Activated CD4-positive, alpha-beta T cell treated with anti-CD3 and anti-CD28 coated beads, Interleukin-2, Interleukin-4, amounts not matched to agents 100 ng/mL and 50 ng/mL, durations not matched to agents 16 hours and 8 hours (primary cell): ENCODE results near the gene BDKRB1.

Source experiments
- DNase-seq: peaks from one replicate; pipeline ENCODE4 v3.0.0-alpha.2; 2020; ENCODE audit warnings: low spot score

Gene BDKRB1

DNA sequence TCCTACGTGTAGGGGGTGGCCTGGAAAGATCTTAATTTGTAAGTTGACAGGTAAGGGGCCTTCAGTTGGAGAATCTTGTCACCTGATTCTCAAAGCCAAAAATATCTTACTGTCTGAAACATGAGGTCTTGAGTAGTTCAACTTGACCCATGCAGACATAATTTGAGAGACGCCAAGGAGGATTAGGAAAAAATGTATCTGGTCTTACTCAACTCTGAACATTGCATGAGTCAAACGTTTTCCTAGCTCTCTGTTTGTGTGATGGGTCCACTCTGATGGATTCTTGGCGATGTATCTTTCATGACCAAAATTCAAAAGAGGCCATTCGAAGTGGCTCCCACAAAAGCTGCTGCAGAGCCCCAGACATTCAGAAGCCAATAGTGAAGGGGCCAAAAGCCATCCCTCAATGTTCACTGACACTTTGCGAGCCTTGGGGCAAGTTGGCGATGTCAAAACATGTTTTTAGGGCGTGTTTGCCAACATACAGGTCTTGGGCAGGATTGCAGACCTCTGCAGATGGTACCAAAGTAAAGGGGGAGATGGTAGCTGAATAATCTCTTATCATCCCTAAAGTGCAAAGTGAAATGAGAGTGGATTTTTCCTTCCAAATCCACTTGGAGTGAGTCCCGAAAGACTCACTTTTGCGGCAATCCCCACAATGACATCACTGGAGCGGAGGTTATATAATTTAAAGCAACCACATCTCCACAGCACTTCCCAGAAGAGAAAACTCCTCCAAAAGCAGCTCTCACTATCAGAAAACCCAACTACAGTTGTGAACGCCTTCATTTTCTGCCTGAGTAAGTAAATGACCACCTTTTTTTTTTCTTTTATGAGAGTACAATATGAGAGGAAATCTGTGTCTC, at the start of gene BDKRB1:
TSS of gene BDKRB1 (plus strand) at position 710 of the 866 bp plus-strand sequence. CDS start 7,473 bp downstream, outside the sequence.
- no peak for DNase-seq

DNA sequence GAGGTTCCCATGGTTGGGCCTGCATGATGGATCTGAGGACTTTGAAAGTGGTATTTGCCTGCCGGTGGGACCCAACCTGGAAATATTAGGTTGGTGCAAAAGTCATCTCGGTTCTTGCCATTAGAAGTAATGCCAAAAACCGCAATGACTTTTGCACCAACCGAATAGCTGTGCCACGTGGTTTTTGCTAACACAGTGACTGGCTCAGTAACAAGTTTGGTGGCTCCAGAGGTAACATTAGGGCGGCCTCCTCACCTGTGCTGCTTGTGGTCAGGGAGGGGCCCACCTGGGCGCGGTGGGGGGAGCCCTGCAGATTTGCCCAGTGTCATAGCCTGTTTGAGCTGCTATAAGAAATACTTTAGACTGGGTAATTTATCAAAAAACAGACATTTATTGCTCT, 49.5 kb upstream of the BDKRB1 start:
- no peak for DNase-seq

DNA sequence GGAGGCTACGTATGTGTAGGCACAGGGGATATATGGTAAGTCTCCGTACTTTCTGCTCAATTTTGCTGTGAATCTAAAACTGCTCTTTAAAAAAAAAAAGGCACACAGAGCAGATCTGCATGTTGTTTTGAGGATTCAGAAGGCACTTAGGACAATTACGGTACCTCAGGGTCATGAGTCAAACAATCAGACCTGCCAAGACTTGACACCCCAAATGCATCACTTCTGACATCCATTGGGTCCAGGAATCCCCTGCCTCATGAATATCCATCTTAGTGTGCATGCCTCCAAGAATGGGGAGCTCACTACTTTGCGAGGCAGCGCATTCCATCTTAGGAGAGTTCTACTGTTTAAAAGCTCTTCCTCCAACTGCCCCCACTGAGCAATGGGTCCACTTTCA, 48.3 kb upstream of the BDKRB1 start:
- no peak for DNase-seq

DNA sequence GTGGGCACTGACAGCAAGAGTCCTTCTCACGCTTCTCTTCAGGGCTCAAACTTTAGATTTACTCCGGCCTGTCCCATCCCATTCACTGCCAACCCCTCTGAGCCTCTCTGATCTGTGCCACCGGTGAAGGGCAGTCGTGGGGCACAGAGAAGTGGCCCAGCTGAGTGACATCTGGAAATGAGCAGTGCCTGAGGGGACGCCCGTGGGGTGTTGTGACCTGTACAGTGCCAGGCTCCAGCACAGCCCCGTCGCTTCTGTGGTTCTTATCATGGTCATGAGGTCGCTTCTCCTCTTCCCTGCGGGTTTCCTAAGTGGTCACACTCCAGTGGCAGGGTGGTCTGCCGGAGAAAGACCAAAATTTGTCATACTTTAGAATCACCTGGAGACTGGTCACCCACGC, 47.3 kb upstream of the BDKRB1 start:
- no peak for DNase-seq

DNA sequence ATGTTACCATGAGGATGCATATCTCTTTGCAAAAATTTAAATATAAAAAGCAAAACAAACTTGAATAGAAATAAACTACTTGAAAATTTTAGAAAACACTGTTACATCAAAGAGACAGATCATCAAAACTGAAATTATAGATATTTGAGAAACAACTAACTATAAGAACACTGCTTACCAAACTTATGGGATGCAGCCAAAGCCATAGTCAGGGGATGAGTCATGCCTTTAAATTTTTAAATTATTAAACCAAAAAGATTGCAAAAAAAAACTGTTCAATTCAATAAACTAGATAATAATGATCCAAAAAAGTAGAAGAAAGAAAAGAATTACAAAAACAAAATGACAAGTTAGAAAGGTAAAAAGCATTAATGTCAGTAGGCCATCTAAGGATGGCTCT, 43.9 kb upstream of the BDKRB1 start:
- no peak for DNase-seq

DNA sequence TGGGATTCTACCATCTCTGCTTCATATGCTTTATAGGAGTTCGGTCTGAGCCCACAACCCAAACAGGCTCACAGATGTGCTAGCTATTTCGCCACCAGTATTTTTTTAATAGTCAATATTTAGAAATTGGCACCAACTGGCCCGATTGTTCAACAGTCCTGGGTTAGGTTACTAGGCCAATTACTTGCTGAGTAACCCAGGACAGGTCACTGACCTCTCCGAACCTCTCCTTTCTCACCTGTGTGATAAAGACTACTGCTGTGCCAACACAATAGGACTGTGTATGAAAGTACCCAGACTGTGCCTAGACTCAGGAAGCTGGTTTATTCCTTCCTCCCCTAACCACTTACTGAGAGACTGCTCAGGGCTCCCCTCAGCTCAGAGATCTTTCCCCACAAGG, 43.1 kb upstream of the BDKRB1 start:
- no peak for DNase-seq

DNA sequence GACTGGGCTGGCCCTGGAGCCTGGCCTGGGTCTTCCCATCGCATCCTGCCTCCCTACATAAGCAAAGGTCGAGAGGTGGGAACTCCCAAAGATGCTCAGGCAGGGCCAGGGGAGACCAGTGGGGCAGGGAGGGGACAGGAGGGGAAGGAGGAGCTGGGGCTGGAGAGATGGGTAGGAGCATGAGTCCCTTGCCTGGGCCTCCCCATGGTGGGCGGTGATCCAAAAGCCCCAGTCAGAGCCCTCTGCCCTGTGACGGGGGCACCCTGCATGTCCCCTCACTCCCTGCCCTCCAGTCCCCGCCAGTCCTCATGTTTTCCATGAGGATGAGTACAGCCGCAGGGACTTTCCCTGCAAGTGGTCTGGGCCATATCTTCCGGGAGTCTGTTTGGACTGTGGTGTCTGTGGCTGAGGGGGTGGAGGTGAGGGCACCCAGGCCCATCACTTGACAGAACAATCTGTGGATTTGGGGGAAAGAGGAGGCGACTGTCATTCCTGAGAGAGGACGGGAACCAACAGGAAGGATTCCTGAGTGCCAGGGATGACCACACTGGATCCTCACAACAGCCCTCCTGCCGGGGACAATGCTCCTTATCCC, 42.0 kb upstream of the BDKRB1 start:
- DNase-seq: no peak

DNA sequence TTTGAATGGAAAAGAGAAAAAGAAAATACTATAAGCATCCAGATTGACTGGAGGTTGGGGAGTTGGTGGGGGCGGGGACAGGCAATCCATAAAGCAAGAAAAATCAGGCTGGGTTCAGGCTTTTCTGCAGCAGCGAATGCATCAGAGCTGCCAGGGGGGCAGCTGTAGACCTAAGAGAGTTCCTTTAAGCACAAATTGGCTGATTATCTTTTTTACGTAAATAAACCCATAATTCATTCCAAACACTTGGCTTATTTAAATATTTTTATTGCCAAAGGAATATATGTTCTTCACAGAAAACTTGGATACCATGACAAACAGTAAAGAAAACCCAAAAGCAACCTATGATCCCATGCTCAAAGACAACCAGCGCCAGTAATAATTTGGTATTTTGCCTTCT, 41.2 kb upstream of the BDKRB1 start:
- no peak for DNase-seq

DNA sequence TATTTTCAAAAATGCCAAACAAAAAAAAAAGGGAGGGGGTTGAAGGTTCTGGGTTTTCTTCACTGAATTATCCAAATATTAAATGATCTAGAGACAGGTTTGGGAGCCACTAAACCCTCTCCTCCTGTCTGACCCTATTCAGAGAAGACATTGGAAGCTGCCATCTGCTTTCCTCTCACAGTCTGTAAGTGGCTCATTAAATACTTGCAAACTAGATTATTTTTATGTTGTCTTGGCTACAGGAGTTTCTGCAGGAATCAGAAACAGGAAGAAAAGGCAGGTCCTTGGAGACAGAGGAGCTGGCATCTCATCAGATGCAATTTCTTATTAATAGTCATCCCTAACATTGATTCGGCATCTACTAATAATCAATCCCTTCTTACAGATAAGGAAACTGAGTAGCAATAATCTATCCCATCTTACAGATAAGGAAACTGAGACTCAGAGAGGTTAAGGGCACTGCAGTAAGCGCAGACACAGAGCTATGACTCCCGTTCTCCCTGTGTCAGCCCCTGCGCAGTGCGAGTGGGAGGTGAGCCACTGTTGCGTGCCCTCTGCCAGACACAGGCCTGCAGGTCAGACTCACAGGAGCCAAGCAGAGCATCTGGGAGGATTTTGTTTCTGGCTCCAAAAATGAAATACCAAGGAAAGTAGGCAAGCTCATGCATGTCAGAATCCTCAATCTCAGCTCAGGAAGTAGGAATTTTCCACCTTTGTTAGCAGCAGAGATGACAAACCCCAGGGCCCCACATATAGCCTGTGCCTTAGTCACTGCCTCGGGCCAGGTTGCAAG, 40.4 kb upstream of the BDKRB1 start:
- DNase-seq: no peak

DNA sequence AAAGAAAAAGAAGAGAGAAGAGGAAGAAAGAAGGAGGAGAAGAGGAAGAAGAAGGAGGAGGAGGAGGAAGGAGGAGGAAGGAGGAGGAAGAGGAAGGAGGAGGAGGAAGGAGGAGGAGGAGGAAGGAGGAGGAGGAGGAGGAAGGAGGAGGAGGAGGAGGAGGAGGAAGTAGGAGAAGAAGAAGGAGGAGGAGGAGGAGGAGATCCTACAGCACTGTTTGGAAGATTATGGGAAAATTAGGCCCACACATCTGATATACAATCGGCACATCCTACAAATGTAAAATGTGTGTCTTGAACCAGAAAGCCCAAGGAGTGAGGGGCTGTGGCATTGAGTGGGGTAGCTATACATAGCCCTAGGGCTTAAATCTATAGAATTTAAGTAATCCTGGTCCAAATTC, 39.4 kb upstream of the BDKRB1 start:
- DNase-seq: no peak

DNA sequence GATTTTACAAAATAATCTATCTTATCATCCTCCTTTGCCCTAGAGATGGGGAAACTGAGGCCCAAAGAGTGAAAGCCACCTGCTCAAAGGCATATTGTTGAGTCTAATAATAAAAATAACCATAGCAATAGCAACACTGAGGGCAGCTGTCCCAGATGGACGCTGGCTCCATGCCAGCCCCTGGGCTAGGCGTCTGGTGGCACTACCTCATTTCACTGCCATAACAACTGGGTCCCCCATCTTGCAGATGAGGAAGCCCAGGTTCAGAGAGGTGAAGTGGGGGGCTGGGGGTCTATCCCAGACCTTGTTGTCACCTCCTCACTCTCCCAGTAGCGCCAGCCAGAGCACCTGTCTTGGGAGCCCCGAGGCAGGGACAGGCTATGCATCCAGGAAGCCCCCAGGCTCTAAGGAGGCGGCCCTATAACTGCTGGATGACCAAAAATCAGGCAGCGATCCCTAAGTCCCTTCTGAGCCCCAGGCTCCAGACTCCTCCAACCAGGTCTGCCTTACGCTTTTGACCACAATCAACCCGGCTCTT, 38.6 kb upstream of the BDKRB1 start:
- no peak for DNase-seq

DNA sequence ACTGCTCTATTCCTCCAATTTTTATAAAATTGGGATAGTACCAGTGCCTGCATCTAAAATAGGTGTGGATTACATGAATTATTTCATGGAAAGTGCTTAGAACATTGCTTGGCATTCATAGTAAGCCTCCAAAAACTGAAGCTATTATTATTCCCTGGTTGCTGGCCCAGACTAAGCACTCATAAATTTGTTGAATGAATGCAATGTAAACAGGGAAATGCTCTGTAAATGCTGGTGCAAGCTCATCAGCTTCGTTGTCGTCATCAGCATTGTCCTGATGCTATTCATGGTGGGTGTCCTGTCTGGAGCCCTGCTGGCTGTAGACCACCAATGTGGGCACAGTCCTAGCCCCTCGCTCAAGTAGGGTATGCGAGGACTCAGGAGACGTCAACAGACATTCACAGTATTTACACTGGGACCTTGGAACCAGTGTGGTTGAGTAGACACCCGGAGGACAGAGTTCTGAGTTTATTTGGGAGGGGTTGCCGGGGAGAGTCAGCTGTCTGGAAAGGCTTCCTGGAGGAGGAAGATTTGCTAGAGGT, 34.8 kb upstream of the BDKRB1 start:
- DNase-seq: no peak

DNA sequence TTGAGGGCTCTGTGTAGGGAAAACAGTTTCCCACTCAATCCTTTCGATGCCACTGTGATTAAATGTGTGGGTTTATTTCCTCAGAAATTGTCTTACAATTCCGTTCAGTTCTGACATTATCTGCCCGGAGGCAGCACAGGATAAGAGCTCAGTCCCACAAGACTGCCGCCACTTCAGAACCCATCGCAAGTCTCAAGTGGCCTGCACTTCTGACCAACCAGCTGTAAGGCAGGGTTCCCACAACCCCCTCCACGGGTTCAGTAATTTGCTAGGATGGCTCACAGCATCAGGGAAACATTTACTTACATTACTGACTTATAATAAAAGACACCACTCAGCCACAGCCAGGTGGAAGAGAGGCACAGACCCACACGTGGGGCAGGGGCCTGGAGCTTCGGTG, 34.2 kb upstream of the BDKRB1 start:
- no peak for DNase-seq

DNA sequence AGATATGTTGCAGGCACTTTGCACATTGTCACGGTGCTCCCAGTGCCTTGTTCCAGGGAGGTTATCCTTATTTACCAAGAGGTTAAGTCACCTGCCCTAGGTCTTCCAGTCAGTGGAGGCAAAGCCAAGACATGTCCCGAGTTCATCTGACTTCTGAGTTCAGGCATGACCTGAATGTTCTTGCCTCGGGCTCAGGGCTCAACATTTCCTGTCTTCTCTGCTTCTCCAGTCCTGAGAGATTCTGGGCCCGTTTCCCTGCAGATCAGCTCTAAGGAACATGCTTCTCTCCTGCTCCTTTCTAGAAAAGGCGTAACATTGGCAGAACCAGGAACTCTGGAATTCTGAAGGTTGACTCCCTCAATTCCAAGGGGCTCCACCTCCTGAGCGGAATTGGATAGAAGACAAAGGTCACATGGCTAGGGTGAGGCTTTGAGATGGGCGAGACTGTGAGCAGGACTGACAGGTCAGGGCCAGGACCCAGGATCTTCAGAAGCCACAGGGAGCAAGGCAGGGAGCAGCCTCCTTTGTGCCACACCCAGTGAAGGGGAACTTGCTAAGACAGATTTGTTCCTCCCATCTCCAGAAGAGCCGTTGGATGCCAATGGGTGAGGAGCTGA, 31.4 kb upstream of the BDKRB1 start:
- no peak for DNase-seq

DNA sequence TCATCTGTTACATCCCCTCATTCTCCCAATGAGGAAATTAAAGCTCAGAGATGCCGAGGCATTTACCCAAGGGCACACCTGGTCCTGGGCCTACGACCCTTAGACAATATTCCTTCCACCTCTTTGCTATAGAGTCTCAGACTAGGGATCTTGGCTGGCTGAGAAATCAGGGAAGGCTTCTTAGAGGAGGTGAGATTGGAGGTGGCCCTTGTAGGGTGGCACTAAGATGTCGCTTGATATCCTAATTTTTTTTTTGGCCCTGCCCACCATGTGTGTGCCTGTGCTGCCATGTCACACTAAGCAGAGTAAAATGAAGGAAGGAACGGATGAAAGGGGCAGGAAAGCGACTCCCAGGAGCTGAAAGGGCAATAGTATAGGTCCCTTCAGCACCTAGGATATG, 30.8 kb upstream of the BDKRB1 start:
- DNase-seq: no peak

DNA sequence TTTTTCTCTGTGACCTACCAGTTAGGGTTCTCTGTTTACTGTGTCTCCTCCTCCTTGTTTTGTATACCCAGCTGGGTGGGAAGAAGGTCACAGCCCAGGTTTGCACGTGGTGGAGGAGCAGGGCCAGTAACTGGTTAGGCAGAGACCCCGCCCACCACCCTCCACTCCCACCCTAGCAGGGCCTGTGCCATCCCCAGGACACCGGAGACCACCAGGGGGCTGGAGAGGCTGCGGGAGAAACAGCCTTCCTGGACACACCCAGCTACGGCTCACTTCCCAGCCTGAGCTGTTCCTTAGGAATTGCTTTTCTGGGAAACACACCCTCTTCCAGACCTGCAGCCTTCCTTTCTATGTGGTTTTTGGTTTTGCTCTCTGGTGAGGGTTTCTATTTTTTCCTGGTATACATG, 30.3 kb upstream of the BDKRB1 start:
- no peak for DNase-seq

DNA sequence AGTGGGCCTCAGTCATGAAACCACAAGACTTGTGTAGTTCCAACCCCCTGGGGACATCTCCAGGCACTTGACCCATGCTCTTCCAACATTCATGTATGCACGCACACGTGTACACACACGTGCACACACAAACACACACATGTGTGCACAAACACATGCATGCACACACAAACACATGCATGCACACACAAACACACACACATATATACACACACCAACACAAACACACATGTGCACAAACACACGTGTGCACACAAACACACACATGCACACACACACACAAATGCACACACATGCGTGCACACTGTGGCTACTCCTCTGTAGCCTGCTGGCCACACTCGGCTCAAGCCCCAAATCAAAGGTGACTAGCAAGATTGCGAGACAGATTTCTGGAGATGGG, 28.6 kb upstream of the BDKRB1 start:
- no peak for DNase-seq

DNA sequence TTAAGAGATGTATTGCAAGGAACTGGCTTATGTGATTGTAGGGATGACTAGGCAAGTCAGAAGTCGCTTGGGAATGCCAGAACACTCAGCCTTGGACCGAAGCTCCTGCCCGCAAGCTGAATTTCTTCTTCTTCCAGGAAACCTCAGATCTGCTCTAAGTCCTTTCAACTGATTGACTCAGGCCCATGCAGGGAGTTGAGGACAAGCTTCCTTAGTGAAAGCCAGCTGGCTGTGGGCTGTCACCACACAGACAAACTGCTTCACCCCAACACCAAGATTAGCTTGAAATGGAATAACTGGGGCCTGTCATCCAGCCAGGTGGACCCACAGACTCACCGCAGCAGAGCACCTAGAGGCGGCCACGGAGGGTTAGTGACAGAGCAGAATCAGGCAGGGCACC, 26.7 kb upstream of the BDKRB1 start:
- DNase-seq: no peak

DNA sequence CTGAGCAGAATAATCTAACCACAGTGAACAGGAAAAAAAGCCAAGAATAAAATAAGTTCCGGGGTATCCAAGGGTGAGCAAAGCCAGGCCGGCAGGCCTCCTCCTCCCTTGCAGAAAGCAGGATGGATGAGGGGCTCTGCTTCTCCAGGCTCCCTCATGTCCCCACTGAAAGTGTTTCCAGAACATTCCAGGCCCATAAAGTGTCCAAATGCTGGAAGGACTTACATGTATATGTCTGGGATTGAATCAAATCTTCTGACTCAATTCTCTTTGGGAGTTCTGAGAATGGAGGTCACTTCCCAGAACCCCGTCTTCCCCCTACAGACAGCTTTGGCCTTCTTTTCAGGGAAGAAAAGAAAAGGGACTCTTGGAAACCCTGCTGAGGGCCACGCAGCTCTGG, 25.0 kb upstream of the BDKRB1 start:
- DNase-seq: no peak

DNA sequence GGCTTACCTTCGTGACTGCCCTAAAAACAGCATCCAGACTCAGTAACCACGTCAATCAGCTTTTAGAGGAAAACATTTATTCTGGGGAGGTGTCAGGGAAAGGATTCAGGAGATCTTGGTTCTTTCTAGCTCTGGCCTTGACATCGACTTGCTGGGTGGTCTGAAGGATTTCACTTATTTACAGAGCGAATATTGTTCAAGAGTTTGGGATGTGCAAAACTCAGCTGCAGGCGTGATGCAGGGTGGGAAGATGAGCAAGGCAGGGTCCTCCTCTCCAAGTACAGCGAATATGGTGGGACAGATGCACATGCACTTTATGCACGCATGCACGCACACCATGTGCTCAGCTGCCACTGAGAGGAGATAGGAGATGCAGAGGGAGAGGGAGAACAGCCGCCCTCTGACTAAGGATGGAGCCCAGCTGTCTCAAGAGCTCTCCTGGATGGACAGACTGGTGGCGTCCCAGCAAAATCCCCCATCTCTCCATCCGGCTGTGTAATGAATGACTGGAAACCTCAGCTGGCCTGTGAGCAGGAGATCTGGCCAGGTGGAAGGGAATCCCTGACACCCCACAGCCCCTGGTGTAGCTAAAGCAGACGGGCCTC, 24.4 kb upstream of the BDKRB1 start:
- no peak for DNase-seq

DNA sequence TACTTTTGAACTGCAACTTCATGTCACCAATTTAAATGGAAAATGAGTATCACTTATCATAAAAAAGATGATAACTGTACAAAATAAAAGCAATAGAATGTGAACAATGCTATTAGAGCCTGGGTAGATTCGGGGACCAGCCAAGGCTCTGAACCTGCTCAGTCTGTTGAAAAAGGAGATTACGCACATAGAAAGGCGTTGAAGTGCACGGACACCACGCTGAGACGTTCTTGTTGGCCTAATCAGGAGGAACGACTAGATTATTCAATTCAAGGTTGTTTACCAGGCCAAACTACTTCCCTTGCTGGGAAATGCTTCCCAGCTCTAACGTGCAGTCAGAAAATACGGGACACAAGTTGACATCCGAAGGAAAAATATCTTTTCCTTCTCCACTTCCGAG, 23.5 kb upstream of the BDKRB1 start:
- DNase-seq: no peak

DNA sequence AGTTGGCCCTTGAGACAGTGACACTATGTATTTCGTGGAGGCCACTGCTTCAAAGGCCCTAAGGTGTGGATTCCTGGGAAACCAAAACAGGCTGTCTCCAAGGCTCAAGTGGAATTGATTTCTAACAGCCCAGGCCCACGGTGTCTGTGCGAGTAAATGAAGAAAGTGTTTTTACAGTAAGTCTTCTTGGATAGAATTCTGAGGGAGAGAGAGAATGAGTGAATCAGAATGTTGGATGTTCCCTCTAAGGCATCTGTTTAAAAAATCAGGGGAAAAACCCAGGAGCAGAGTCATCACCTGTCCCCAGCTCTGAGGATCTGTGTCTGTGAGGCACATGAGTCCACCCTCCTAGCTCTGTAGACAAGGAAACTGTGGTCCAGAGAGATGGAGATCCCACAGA, 22.3 kb upstream of the BDKRB1 start:
- DNase-seq: no peak
